ENCODE data around the gene TMEM151B. TPM values are rescaled to one million over a fixed set of nuclear protein-coding genes. Genes with fewer than 3 reads are reported as not detected.

TMEM151B gene
- total RNA-seq, 2 donors from 2014 or later = 0.12 to 0.19 TPM

- H3K4me3 ChIP-seq = peak within 1 kb of the TSS; percentile 67
- intact Hi-C loops (cut with DNase I) = no loop called here
- H3K9me3 ChIP-seq = no peaks in the 10 kb centered on the region
- peak; percentile 87 for DNase-seq
- TF ChIP-seq CTCF (IDR thresholded peaks at IDR 0.05) = no peak
- no peaks in the 10 kb centered on the region for H3K27me3 ChIP-seq
- H3K27ac ChIP-seq = peak within 1 kb of the TSS; percentile 27
- peaks cover 7% of the 10 kb centered on the region for H3K4me1 ChIP-seq
- peak within 1 kb of the TSS; percentile 62 to 64 for H3K9ac ChIP-seq (ENCODE audit: low read depth in 2 of 2, low read length in 2 of 2)
- no peaks in the 10 kb centered on the region for H3K36me3 ChIP-seq
These were observed 46.8 kb upstream of the TMEM151B start, which contains the start of gene SLC29A1 for GRCh38 chr6:44223319-44224028. Gene SLC29A1, plus strand, starts transcription at chr6:44223595. Its CDS starts 3,719 bp downstream, at chr6:44227314.

DNA sequence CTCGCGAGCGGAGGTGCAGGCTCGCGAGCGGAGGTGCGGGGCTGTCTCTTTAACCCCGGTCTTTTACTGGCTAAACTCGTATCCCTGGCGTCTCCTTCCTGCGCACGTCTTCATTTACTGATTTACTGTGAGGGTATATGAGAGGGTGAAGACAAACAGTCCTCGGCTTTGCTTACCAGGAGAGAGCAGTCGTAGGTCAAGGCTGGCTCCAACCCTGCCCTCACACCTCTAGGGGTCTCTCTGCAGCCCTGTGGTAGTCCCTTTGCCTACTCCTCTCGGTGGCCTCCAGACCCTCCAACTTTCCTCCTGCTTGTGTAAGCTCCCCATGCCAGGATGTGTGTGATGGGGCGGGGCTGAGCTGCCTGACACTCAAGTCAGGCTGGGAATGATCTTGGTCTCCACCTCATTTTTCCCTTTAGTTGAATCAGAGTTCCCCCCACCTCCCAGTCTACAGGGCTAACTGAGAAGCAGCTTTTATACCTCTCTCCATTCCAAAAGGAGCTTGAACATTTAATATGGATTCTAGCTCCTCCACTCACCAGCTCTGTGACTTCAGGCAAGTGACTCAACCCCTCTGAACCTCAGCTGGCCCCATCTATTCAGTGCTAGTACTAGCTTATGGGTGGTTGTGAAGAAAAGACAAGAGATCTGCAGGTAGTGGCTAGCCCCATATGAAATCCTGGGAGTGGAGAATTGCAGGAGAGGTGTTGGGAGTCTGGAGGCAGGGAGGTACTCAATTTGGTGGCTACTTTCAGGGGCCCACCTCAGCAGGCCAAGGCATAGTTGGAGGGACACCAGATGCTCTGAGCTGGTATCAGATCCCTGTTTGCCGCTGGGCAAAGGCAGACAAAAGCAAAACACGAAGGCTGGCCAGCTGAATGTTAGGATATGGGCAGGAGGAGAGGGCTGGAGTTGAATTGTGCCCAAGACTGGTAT, 46.0 kb upstream of the TMEM151B start:
- no peak overlapping the region for H3K27ac ChIP-seq
- DNase-seq = no peak
- peaks cover 7% of the 10 kb centered on the region for H3K4me1 ChIP-seq

GRCh38 chr6:44224965-44225305, 45.3 kb upstream of the TMEM151B start:
- H3K9me3 ChIP-seq = no peaks in the 10 kb centered on the region
- DNase-seq = no peak
- no peak for TF ChIP-seq CTCF (IDR thresholded peaks at IDR 0.05)
- no peak overlapping the region for H3K27ac ChIP-seq
- intact Hi-C loops (cut with DNase I) = no loop called here
- no peaks in the 10 kb centered on the region for H3K36me3 ChIP-seq
- H3K4me3 ChIP-seq = no peak overlapping the region
- H3K9ac ChIP-seq (ENCODE audit: low read depth in 2 of 2, low read length in 2 of 2) = peak overlapping the region in 1 of 2 donors; percentile 62
- H3K4me1 ChIP-seq = peaks cover 7% of the 10 kb centered on the region
- no peaks in the 10 kb centered on the region for H3K27me3 ChIP-seq

More for the DNA sequence above, 46.0 kb upstream of the TMEM151B start:
- H3K27me3 ChIP-seq = no peaks in the 10 kb centered on the region
- no peak for TF ChIP-seq CTCF (IDR thresholded peaks at IDR 0.05)
- no peaks in the 10 kb centered on the region for H3K9me3 ChIP-seq
- peak overlapping the region; percentile 61 to 62 for H3K9ac ChIP-seq (ENCODE audit: low read depth in 2 of 2, low read length in 2 of 2)
- intact Hi-C loops (cut with DNase I) = no loop called here
- peak overlapping the region; percentile 67 for H3K4me3 ChIP-seq
- H3K36me3 ChIP-seq = no peaks in the 10 kb centered on the region

GRCh38 chr6:44225579-44226325, 44.5 kb upstream of the TMEM151B start:
- H3K4me1 ChIP-seq = peaks cover 7% of the 10 kb centered on the region
- no peak for DNase-seq
- H3K36me3 ChIP-seq = no peaks in the 10 kb centered on the region
- no peak for TF ChIP-seq CTCF (IDR thresholded peaks at IDR 0.05)
- intact Hi-C loops (cut with DNase I) = no loop called here
- H3K27ac ChIP-seq = no peak overlapping the region
- no peak overlapping the region for H3K4me3 ChIP-seq
- H3K9me3 ChIP-seq = no peaks in the 10 kb centered on the region
- peak overlapping the region; percentile 19 to 29 for H3K9ac ChIP-seq (ENCODE audit: low read depth in 2 of 2, low read length in 2 of 2)
- H3K27me3 ChIP-seq = no peaks in the 10 kb centered on the region

All from colonic mucosa (tissue), 4 donors.